Parathyroid adenoma (tissue), 2 donors: ENCODE measurements around the gene SPSB3.

Experiments
- H2AFZ ChIP-seq: fragments of 300-600 bp; sonication (generic); one replicate; pipeline ENCODE4 v1.7.0; 2017; ENCODE audit warnings: antibody characterized with exemption, mild to moderate bottlenecking
- H3K27ac ChIP-seq: fragments of 300-600 bp; sonication (generic); one replicate; pipeline ENCODE4 v1.7.0; 2017
- H3K27me3 ChIP-seq: fragments of 300-600 bp; sonication (generic); one replicate; pipeline ENCODE4 v1.7.0; 2017; ENCODE audit warnings: low read length; ENCODE audit not compliant: control insufficient read depth, insufficient read depth
- H3K36me3 ChIP-seq: fragments of 300-600 bp; sonication (generic); one replicate; pipeline ENCODE4 v1.7.0; 2017; ENCODE audit warnings: low read length; ENCODE audit not compliant: control insufficient read depth, insufficient read depth
- H3K4me1 ChIP-seq: fragments of 300-600 bp; sonication (generic); one replicate; pipeline ENCODE4 v1.7.0; 2017; ENCODE audit warnings: control low read depth
- H3K4me2 ChIP-seq: fragments of 300-600 bp; sonication (generic); one replicate; pipeline ENCODE4 v1.7.0; 2017; ENCODE audit warnings: low read length
- H3K4me3 ChIP-seq: fragments of 300-600 bp; sonication (generic); one replicate; pipeline ENCODE4 v1.7.0; 2017; ENCODE audit warnings: low read depth, low read length
- H3K79me2 ChIP-seq: fragments of 300-600 bp; sonication (generic); one replicate; pipeline ENCODE4 v1.7.0; 2017; ENCODE audit warnings: control low read depth
- H3K9ac ChIP-seq: fragments of 300-600 bp; sonication (generic); one replicate; pipeline ENCODE4 v1.7.0; 2017; ENCODE audit warnings: mild to moderate bottlenecking
- H3K9me3 ChIP-seq: fragments of 300-600 bp; sonication (generic); one replicate; pipeline ENCODE4 v1.7.0; 2017; ENCODE audit warnings: low read length; ENCODE audit not compliant: control insufficient read depth
- TF ChIP-seq, protein P1 (sequence below): fragments of 300-600 bp; sonication (generic); IDR thresholded peaks from one replicate; pipeline ENCODE4 v1.7.0; 2017; ENCODE audit warnings: antibody characterized with exemption, mild to moderate bottlenecking
- donor health status: primary hyperparathyroidism.

Gene SPSB3

DNA sequence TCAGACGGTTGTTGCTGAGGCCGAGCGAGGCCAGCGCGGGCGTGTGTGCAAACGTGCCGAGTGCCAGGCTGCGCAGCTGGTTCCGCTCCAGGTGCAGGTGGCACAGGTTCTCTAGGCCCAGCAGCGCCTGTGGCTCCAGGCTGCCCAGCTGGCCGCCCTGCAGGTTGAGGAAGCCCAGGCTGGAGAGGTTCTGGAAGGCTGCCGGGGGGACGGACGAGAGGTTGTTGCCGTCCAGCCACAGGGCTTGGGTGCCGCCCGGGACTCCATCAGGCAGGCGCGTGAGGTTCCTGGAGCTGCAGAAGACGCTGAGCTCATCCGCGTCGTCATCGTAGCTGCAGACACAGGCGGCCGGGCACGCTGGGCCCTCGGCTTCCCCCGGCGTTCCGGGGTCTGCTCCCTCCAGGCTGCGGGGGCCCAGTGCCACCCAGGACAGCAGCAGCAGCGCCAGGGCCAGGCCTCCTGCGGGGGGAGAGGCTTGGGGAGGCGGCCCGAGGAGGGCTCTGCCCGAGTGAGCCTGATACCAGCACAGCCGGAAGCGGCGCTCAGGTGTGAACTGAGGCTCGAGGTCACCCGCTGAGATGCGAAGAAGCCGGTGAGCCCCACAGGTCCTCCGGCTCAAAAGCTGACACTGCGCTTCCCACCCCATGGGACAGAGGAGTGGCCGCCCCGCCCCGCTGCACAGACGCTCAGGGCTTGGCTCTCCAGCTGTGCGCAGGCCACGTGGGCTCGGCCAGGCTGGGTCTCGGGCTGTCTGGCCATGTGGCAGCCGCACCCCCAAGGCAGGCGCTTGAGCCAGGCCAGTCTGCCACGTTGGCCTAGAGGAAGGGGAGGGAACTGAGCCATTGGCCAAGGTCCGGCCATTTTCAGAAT lies 9.8 kb upstream of the SPSB3 start:
- Histone ChIP-seq H3K79me2 (no peaks in the 10 kb centered on the region), H3K4me1 (no peaks in the 10 kb centered on the region), H3K4me3 (no peak overlapping the region), H3K9ac (no peak overlapping the region), H2AFZ (no peak overlapping the region), H3K9me3 (no peaks in the 10 kb centered on the region), H3K36me3 (no peaks in the 10 kb centered on the region), H3K27ac (no peak overlapping the region), H3K4me2 (no peak overlapping the region), H3K27me3 (no peaks in the 10 kb centered on the region)
- TF ChIP-seq, protein P1, sequence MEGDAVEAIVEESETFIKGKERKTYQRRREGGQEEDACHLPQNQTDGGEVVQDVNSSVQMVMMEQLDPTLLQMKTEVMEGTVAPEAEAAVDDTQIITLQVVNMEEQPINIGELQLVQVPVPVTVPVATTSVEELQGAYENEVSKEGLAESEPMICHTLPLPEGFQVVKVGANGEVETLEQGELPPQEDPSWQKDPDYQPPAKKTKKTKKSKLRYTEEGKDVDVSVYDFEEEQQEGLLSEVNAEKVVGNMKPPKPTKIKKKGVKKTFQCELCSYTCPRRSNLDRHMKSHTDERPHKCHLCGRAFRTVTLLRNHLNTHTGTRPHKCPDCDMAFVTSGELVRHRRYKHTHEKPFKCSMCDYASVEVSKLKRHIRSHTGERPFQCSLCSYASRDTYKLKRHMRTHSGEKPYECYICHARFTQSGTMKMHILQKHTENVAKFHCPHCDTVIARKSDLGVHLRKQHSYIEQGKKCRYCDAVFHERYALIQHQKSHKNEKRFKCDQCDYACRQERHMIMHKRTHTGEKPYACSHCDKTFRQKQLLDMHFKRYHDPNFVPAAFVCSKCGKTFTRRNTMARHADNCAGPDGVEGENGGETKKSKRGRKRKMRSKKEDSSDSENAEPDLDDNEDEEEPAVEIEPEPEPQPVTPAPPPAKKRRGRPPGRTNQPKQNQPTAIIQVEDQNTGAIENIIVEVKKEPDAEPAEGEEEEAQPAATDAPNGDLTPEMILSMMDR, result no peak

DNA sequence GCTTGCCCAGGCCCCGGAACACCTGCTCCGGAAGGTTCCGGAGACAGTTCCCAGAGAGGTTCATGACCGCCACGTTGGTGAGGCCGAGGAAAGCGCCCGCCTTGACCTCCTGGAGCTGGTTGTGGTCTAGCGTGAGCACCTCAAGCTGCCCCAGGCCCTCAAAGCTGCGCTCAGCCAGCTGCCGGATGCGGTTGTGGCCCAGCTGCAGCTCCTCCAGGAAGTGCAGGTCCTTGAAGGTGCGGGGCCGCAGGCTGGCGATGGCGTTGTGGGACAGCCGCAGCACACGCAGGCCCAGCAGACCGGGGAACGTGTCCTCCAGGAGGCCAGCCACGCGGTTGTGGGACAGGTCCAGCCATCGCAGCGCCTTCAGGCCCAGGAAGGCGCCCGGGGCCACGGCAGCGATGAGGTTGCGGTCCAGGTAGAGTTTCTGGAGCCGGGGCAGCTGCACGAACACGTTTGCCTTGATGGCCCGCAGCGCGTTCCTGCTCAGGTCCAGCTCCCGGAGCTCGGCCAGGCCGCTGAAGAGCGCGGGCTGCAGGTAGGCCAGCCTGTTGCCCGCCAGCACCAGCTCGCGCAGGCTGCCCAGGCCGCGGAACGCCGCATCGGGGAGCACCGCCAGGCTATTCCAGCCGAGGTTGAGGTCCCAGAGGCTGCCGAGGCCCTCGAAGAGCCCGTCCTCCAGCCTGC lies 9.0 kb upstream of the SPSB3 start:
- Histone ChIP-seq H3K4me3 (no peak overlapping the region), H3K9ac (no peak overlapping the region), H3K4me1 (no peaks in the 10 kb centered on the region), H3K36me3 (no peaks in the 10 kb centered on the region), H3K79me2 (peaks cover 5% of the 10 kb centered on the region), H3K27ac (no peak overlapping the region), H3K9me3 (no peaks in the 10 kb centered on the region), H2AFZ (no peak overlapping the region), H3K27me3 (no peaks in the 10 kb centered on the region), H3K4me2 (no peak overlapping the region)
- TF ChIP-seq, protein P1, result no peak

DNA sequence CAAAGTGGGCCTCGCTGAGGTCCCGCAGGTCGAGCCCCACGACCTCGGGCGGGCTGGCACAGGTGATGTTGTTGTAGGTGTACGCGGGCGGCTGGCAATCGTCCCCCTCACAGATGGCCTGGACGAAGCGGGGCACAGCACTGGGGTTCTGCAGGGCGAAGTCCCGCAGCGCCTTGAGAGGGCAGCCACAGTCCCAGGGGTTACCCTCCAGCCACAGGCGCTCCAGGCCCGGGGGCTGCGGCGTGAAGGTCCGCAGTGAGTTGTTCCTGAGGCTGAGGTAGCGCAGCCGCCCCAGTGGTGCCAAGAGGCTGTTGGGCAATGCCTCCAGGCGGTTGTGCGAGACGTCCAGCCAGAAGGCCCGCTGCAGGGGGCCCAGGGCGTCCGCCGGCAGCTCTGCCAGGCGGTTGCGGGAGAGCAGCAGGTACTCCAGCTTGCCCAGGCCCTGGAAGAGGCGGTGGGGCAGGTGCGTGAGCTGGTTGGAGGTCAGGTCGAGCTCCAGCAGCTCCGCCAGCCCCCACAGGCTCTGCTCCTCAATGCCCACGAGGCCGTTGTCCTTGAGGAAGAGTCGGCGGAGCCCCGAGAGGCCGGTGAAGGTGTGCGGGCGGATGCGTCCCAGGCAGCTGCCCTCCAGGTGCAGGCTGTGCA lies 8.4 kb upstream of the SPSB3 start:
- H2AFZ ChIP-seq, result no peak overlapping the region
- peaks cover 12% of the 10 kb centered on the region for H3K79me2 ChIP-seq
- H3K9ac ChIP-seq, result no peak overlapping the region
- H3K27me3 ChIP-seq, result no peaks in the 10 kb centered on the region
- TF ChIP-seq, protein P1, result no peak
- no peaks in the 10 kb centered on the region for H3K36me3 ChIP-seq
- no peaks in the 10 kb centered on the region for H3K4me1 ChIP-seq
- H3K4me3 ChIP-seq, result no peak overlapping the region
- no peaks in the 10 kb centered on the region for H3K9me3 ChIP-seq
- H3K27ac ChIP-seq, result no peak overlapping the region
- no peak overlapping the region for H3K4me2 ChIP-seq

- H3K9me3 ChIP-seq, result no peaks in the 10 kb centered on the region
- H3K79me2 ChIP-seq, result peaks cover 17% of the 10 kb centered on the region
- no peak overlapping the region for H3K9ac ChIP-seq
- H3K27ac ChIP-seq, result no peak overlapping the region
- TF ChIP-seq, protein P1, result no peak
- H2AFZ ChIP-seq, result no peak overlapping the region
- no peaks in the 10 kb centered on the region for H3K4me1 ChIP-seq
- H3K36me3 ChIP-seq, result no peaks in the 10 kb centered on the region
- H3K27me3 ChIP-seq, result no peaks in the 10 kb centered on the region
- H3K4me3 ChIP-seq, result no peak overlapping the region
- no peak overlapping the region for H3K4me2 ChIP-seq
Measured at GRCh38 chr16:1790261-1790610, 7.9 kb upstream of the SPSB3 start.
